KG1 (cell line): ENCODE measurements around the gene MAP3K8.
A peak's percentile ranks its signal among the peaks of the same experiment; 100 is the strongest.

Experiments used
- DNase-seq: peaks from one replicate; lab custom pipeline; 2025; lab: John Stamatoyannopoulos, UW

MAP3K8 gene

DNA sequence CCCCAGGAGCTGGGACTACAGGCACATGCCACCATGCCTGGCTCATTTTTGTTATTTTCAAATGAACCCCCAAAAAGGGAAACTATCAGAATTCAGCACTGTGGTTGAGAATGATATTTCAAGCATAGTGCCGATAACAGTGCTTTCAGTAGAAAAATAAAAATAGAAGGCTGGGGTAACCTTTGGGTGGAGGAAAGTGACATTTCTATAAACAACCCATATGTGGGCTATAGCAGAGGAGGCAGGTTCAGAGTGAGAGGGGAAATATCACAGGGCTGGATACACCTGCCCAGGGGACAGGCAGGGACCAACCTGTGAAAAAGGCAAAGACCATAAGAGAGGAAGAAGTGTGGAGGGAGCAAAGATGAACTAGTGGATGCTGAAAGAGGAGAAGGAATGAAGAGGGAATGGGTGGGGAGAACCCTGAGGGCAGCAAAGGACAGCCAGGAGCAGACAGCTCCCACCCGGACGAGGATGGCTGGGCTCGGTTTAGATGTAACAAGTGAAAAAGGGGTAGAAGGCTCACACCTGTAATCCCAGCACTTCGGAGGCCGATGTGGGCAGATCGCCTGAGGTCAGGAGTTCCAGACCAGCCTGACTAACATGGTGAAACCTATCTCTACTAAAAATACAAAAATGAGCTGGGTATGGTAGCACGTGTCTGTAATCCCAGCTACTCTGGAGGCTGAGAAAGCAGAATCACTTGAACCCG lies 56.5 kb downstream of the MAP3K8 start:
- no peak for DNase-seq

DNA sequence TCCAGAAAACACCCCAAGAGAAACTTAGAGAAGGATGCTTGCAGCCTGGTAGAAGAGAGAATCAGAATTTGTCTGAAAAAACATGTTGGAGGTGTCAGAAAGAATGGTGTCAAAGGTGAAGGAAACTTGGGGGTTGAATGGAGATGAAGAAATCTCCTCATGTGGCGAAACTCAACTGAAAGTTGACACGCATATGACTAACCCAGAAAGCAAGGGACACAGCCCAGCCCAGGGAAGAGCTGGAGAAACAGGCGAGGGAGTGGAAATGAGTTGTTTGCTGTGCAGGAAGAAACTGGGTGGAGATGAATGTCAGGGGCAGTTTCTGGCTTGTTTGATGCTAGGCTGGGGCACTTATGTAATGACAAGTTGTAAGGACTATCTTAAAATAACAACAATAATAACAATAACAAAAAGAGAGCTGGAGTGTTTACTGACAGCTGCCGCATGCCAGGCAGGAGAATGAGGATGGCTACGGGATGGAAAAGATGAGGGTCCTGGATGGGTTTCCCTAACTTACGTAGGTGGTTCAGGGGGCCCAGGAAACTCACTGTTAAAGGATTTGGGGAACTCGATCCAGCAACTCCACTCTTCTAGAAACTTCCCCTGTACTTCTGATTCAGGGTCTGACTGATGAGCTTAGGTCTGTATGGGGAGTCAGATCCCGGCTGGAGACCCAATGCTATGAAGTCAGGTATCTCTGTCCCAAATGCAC lies 57.4 kb downstream of the MAP3K8 start:
- DNase-seq: no peak

DNA sequence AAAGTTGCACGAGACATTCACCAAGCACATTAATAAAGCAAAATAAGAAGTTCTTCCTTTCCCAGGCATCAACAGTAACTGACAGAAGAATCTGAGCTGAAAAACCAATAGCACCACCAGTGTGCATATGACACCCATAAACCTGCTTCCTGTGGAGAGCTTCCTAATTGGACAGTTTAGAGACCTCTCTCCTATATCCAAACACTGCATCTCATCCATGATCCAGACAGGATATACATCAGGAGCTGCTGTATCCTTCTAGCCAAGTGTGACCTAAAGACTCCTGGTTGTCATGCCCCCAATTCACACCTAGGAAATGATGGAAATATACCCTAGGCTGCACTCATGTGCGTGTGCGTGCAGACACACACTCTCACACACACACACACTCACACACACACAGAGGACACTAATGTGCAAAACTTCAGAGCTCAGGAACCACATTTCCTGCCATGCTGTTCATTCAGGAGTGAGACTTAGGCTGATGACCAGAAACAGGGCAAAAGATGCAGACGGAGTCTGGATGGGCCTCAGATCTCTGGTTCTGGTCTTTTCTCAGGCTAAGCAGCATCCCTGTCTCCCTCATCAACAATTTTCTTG lies 58.0 kb downstream of the MAP3K8 start:
- no peak for DNase-seq

DNA sequence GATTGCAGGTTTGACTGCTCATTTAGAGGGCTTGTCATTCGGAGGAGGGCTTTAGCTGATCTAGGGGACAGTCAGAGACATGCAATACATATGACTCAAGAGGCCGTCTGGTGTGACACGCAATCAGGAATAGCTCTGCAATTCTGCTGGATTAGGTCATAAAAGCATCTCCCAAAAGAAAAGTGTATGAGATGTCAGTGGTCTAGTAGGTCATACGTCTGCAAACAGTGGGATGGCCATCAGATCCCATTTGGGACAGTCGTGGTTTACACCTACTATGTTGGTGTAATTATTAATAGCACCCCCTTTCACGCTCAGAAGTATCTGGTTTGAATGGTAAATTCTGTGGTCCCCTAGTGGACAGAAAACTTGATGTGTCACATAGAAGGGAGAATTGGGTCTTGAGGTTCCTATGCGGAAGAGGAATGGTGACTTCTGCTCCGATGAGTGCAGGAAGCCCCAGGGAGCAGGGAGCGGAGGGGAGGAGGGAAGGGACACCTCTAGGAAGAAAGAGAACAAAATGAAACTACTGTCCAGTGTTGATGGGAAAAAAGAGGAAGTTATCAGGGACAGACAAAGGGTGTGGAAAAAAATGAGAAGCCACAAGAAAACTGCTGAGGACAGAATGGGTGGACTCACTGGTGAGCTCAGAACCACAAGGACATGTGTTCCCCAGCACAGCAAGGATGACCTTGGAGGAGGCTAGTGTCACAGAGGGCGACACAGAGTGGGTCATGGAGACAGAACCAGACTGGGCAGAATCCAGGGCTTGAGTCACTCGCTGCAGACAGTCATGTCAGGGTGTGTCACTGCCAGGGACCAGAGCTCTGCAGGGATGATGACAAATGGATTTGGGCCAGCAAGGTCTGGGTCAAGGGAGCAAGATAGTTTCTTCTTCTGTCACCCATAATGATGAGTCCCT lies 59.9 kb downstream of the MAP3K8 start:
- peak; percentile 54 for DNase-seq

DNA sequence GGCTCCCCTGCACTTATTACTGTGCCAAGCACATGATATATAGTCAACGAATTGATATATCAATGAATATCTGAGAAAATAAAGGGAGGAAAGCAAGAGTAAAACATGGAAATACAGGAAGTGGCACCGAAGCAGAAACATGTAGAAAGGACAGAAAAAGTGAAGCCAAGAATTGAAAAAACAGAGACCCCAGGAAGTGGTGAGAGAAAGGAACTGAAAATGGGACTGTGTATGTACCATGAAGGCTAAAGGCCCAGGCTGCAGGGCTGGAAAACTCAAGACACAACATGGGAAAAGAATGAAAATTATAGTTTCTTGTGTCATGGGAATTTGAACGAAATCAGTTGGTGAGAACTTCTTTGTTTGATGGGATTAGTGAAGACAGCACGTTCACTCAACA lies 60.6 kb downstream of the MAP3K8 start:
- DNase-seq: no peak

DNA sequence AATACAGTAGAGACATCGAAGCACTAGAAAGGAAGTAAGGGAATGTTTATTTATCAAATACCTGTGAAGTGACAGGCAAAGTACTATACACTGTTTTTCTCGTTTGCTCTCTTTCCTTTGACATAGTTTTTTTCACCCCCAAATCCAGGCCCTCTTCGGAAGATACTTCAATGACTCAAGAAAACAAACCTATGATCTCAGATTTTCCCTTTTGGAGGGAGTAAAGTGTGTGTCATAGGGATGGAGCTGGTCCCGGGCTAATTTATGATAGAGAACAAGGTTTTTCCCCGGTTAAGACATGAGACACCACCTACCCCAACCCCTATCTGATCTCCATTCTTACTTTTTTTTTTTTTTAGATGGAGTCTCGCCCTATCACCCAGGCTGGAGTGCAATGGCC lies 61.7 kb downstream of the MAP3K8 start:
- DNase-seq: no peak

DNA sequence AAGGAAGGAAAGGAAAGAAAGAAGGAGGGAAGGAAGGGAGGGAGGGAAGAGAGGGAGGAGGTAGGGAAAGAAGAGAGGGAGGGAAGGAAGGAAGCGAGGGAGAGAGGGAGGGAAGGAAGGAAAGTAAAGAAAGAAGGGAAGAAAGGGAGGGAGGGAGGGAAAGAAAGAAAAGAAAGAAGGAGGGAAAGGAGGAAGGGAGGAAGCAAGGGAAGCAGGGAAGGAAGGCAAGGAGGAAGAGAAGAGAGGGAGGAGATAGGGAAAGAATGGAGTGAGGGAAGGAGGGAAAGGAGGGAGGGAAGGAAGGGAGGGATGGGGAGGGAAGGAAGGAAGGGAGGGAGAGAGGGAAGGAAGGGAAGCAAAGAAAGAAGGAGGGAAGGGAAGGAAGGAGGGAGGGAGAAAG lies 65.8 kb downstream of the MAP3K8 start:
- DNase-seq: no peak

DNA sequence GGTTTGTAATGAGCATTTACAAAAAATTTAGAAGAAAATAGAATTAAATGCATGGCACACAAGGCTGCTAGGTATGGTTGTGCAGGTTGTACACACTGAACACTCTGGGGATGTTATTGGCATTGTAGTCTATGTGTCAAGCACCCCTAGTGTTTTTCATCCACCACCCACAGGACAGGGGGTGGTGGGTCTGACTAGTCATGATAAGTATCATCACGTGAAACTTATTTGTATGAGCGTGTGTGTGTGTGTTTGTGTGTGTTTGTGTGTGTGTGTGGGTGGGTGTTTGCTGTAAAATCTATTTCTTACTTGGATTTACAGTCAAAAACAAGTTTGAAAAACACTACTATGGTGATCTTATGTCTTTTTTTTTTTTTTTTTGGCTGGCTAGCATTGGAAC lies 66.5 kb downstream of the MAP3K8 start:
- no peak for DNase-seq

DNA sequence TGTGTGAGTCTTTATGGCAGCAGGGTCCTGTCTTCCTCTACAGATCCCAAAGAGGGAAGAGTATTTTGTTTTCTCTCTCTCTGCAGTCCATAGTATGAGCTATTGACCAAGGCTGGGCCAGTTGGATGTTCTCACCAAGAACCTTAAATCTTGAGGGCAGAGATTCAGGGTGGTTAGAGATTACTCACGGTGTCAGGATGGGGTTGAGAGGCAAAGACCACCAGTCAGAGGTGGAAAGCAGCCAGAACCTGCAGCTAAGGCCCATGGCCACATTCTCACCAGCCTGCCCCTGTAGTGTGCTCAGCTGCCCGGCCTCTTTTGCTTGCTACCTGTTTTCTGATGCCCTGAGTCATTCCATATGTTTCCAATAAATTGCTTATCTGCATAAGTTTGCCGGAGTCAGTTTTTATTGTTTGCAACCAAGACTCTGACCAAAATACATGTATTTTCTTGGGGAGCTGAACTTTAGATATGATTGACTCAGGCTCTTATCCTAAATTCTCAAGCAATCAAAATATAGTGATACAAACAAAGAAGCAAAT lies 67.0 kb downstream of the MAP3K8 start:
- no peak for DNase-seq

DNA sequence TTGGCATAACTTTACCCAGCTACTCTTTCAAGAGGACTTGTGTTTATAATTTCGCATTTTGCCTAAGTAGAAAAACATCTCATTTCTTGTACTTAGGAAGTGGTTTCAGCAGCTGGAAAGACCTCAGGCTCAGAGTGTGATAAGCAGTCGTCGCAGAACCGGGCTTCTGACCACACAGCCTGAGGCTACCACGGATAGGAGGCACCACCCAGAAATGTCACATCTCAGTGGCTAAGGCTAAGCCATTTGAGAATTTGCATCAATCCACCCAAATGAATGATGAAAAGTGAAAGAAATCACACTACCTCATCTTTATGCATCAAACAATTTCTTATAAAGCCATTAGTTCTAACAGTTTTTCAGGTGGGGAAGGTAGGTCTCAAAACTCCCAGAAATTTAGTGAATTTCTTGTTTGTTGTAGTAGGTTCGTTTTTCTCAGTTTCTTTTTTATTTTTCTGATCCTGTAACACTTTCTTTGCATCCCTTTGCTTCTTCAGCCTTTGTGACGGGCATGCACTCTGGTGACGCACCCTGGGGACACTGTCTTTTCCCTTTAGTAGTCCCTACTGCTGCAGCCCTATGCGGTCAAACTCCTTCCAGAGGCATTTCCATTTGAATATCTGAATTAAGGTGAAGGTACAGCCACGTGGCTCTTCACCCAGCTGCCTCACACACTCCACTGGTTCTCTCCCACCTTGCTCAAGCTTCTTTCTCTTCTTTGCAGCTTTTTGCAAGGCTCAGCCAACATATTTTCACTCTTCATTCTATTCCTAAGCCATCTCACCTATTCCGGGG lies 68.5 kb downstream of the MAP3K8 start:
- DNase-seq: peak; percentile 28

DNA sequence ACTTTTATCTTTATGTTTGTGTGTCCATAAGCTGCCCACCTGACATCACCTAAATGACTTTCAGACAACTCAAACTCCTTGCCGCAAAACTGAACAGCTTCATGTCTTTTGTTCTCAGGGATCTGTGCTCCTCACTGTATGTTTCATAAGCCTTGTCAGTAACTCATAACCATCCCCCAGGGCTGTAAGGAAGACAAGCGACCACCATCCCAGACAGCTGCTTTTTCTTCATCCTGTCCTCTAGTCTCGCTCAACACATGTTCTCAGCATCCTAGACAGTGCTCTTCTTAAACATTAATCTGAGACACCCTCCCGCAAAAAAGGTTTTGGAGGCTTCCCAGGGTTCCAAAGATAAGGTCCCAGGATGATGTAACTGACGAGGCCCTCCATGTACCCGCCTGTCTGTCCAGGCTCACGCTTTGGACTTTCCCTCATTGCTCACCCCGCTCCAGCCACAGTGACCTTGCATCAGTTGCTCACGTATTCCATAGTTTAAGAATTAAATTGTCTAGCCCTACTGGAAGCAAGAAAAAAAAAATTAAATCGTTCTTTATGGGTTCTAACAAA lies 69.8 kb downstream of the MAP3K8 start:
- no peak for DNase-seq

DNA sequence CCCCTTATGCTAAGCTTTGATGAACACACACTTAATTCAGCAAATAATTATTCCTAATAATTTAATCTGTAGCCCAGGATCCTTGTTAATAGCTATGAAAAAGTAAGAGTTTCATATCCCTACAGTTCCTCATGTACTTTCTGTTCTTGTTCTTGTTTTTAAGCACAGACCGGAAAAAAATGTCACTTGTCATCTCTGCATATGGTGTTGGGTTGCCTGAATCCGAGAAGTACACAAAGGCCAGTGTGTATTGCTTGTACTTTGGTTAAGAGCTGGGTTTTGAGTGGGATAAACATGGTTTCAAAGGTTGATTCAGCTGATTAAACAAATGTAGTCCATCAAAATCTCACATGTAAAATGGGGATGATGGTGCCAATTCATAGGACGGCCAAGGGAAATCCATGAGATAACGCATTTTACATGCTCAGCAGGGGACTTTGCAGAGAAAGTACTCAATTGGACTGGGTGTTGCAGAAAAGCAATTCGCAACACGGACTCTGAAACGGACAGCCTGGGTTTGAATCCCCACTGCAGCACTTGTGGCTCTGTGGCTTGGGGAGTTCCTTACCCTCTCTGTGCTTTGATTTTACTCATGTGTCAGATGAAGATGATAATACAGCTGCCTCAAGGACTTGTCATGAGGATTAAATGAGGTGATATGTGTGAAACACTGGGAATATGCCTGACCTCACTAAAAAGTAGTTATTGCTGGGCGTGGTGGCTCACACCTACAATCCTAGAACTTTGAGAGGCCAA lies 71.7 kb downstream of the MAP3K8 start:
- DNase-seq: no peak

DNA sequence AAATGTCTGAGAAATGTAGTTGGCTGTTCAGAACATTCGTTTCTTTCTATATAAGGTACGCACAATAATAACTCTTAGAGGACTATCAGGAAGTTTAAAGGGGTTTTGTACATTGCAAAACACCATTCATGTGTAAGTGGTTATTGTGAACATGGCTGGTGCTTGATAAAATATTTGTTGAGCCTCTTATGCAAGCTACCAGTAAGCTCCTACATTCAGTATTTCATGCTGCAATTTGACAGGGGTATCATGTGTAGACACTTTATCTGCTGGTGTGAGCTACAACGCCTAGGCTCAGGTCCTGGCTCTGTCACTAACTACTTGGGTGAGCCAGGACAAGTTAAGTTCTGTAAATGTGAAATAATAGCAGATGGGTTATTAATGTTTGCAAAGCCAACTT lies 75.5 kb downstream of the MAP3K8 start:
- no peak for DNase-seq

DNA sequence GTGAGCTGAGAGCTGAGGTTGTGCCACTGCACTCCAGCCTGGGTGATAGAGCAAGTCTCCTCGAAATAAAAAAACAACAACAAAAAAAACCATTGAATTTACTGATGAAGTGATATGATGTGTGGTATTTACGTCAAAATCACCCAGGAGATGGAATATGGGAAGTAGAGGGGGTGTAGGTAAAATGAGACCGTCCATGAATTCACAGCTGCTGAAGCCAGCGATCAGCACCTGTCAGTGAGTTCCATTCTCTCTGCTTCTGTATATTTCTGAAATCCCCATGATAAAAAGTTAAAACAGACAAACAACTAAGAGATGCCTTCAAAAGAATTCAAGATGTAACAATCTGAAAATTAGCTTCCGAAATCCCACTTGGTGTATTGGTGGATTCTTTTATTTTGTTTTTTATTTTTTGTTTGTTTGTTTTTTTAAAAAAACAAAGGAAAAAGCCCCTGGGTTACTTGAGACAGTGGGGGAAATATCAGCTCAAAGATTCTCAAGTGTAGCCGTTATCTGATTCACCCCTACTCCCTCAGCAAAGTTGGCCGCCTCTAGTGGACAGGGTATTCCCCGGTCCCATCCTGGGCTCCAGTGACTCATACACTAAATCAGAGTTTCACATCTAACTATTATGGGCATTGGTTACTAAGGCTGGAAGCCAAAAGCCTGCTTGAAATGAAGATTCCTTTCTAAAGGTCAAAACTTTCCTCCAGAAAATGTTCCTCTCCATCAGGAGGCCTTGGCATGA lies 76.4 kb downstream of the MAP3K8 start:
- DNase-seq: no peak

DNA sequence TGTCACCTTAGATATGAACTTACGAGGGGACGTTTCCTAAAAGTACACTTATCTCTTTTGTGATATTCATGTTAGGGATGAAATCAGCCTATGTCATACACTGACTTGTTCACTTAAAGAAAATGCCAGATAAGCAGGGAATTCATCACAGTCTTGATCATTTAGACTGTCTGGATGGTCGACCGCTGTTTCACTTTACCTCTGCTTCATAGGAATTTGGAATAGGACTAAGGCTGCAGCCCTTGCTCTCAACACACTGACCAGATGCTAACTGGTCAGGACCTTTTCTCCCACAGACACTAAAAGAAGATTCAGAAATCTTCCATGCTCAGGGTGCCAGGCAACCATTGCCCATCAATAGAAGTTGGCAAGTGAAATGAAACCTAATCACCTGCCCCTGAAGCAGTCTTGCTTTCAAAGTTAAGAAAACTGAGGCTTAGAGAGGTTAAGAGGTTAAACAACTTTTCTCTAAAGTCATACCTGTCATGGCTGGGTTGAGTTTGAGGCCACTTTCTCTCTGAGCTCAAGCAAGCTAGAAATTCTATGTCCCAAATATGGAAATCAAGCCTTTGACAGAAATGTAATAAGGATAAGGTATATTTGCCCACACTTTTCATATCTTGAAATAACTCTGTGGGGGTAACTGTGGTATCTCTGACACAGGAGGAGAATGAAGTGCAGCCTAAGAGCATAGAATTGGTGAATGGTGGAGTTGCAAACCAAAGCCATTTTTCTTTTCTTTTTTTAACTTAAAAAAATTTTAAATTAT lies 77.1 kb downstream of the MAP3K8 start:
- no peak for DNase-seq
